Measurements from ENCODE around the gene ZFYVE28. TPM values are rescaled to one million over a fixed set of nuclear protein-coding genes. Genes with fewer than 3 reads are reported as not detected.

Gene ZFYVE28
- total RNA-seq, 2 donors from 2014 or later, result 7.4 to 8.4 TPM

- intact Hi-C loops (cut with DNase I), result no loop called here
- DNase-seq (ENCODE audit: low spot score), result no peak
These were observed 75.0 kb downstream of the ZFYVE28 start for GRCh38 chr4:2343476-2343875.

- intact Hi-C loops (cut with DNase I), result no loop called here
- no peak for DNase-seq (ENCODE audit: low spot score)
These were observed 76.4 kb downstream of the ZFYVE28 start for GRCh38 chr4:2341911-2342652.

- DNase-seq (ENCODE audit: low spot score), result peak; percentile 81
- intact Hi-C loops (cut with DNase I), result no loop called here
These were observed 77.1 kb downstream of the ZFYVE28 start for GRCh38 chr4:2341261-2341841.

- DNase-seq (ENCODE audit: low spot score), result no peak
- intact Hi-C loops (cut with DNase I), result no loop called here
These were observed 78.0 kb downstream of the ZFYVE28 start for GRCh38 chr4:2340272-2341061.

GRCh38 chr4:2339458-2340271 is 78.8 kb downstream of the ZFYVE28 start:
- intact Hi-C loops (cut with DNase I), result no loop called here
- DNase-seq (ENCODE audit: low spot score), result peak; percentile 62

- intact Hi-C loops (cut with DNase I), result no loop called here
- DNase-seq (ENCODE audit: low spot score), result peak; percentile 62
These were observed 79.5 kb downstream of the ZFYVE28 start for GRCh38 chr4:2338754-2339457.

GRCh38 chr4:2337896-2338295 is 80.5 kb downstream of the ZFYVE28 start:
- intact Hi-C loops (cut with DNase I), result no loop called here
- peak; percentile 59 for DNase-seq (ENCODE audit: low spot score)

- DNase-seq (ENCODE audit: low spot score), result peak; percentile 62
- intact Hi-C loops (cut with DNase I), result no loop called here
These were observed 81.2 kb downstream of the ZFYVE28 start for GRCh38 chr4:2337131-2337723.

GRCh38 chr4:2336659-2337058 is 81.8 kb downstream of the ZFYVE28 start:
- intact Hi-C loops (cut with DNase I), result no loop called here

GRCh38 chr4:2335729-2336101 is 82.7 kb downstream of the ZFYVE28 start:
- intact Hi-C loops (cut with DNase I), result no loop called here
- no peak for DNase-seq (ENCODE audit: low spot score)

More at GRCh38 chr4:2336659-2337058, 81.8 kb downstream of the ZFYVE28 start:
- DNase-seq (ENCODE audit: low spot score), result no peak

- intact Hi-C loops (cut with DNase I), result no loop called here
- peak; percentile 65 for DNase-seq (ENCODE audit: low spot score)
These were observed 83.4 kb downstream of the ZFYVE28 start for GRCh38 chr4:2334826-2335728.

- intact Hi-C loops (cut with DNase I), result no loop called here
- peak; percentile 49 for DNase-seq (ENCODE audit: low spot score)
These were observed 84.4 kb downstream of the ZFYVE28 start for GRCh38 chr4:2333916-2334644.

- DNase-seq (ENCODE audit: low spot score), result peak; percentile 75
- intact Hi-C loops (cut with DNase I), result no loop called here
These were observed 85.0 kb downstream of the ZFYVE28 start for GRCh38 chr4:2333356-2333841.

GRCh38 chr4:2332976-2333319 is 85.5 kb downstream of the ZFYVE28 start:
- DNase-seq (ENCODE audit: low spot score), result no peak
- intact Hi-C loops (cut with DNase I), result no loop called here

GRCh38 chr4:2332201-2332975 is 86.1 kb downstream of the ZFYVE28 start:
- peak; percentile 74 for DNase-seq (ENCODE audit: low spot score)
- intact Hi-C loops (cut with DNase I), result no loop called here

- intact Hi-C loops (cut with DNase I), result no loop called here
- no peak for DNase-seq (ENCODE audit: low spot score)
These were observed 86.8 kb downstream of the ZFYVE28 start for GRCh38 chr4:2331519-2332200.
